KMS-11 (cell line): ENCODE data around the gene TRAPPC2L.

Experiments used
- H2AFZ ChIP-seq: fragments of 200-600 bp; sonication (generic); 2 replicates; pipeline ENCODE4 v1.6.1; 2016; ENCODE audit warnings: antibody characterized with exemption, mixed run types, low read depth
- H3K27ac ChIP-seq: fragments of 200-600 bp; sonication (generic); 2 replicates; pipeline ENCODE4 v1.6.1; 2016; ENCODE audit warnings: mild to moderate bottlenecking, mixed run types
- H3K27me3 ChIP-seq: fragments of 200-600 bp; sonication (generic); 2 replicates; pipeline ENCODE4 v1.6.1; 2017; ENCODE audit warnings: mild to moderate bottlenecking, low read depth, mixed run types, moderate library complexity; ENCODE audit not compliant: insufficient read depth
- H3K36me3 ChIP-seq: fragments of 200-600 bp; sonication (generic); 2 replicates; pipeline ENCODE4 v1.6.1; 2017; ENCODE audit warnings: mild to moderate bottlenecking, mixed run types; ENCODE audit not compliant: insufficient read depth
- H3K4me1 ChIP-seq: fragments of 200-600 bp; sonication (generic); 2 replicates; pipeline ENCODE4 v1.6.1; 2016; ENCODE audit warnings: mild to moderate bottlenecking, low read depth, mixed run types; ENCODE audit not compliant: poor library complexity, severe bottlenecking
- H3K4me2 ChIP-seq: fragments of 200-600 bp; sonication (generic); 2 replicates; pipeline ENCODE4 v1.7.0; 2016; ENCODE audit warnings: mild to moderate bottlenecking, mixed run types
- H3K4me3 ChIP-seq: fragments of 200-600 bp; sonication (generic); IDR thresholded peaks from 2 replicates; pipeline ENCODE4 v1.6.1; 2017; ENCODE audit warnings: low read depth, low read length, mixed read lengths; ENCODE audit not compliant: insufficient read depth
- H3K79me2 ChIP-seq: fragments of 200-600 bp; sonication (generic); 2 replicates; pipeline ENCODE4 v1.6.1; 2016; ENCODE audit warnings: low read depth, mixed run types; ENCODE audit not compliant: insufficient read depth
- H3K9ac ChIP-seq: fragments of 200-600 bp; sonication (generic); 2 replicates; pipeline ENCODE4 v1.6.1; 2016; ENCODE audit warnings: mild to moderate bottlenecking, mixed run types
- H4K20me1 ChIP-seq: fragments of 200-600 bp; sonication (generic); 2 replicates; pipeline ENCODE4 v1.6.1; 2016; ENCODE audit warnings: mild to moderate bottlenecking, mixed run types; ENCODE audit not compliant: insufficient read depth
- TF ChIP-seq, protein P1 (sequence below): fragments of 200-600 bp; sonication (generic); conservative IDR thresholded peaks from 2 replicates; pipeline ENCODE4 v1.6.1; 2017; ENCODE audit warnings: low read depth, mild to moderate bottlenecking, antibody characterized with exemption, low read length, moderate library complexity, mixed read lengths

Gene TRAPPC2L

DNA sequence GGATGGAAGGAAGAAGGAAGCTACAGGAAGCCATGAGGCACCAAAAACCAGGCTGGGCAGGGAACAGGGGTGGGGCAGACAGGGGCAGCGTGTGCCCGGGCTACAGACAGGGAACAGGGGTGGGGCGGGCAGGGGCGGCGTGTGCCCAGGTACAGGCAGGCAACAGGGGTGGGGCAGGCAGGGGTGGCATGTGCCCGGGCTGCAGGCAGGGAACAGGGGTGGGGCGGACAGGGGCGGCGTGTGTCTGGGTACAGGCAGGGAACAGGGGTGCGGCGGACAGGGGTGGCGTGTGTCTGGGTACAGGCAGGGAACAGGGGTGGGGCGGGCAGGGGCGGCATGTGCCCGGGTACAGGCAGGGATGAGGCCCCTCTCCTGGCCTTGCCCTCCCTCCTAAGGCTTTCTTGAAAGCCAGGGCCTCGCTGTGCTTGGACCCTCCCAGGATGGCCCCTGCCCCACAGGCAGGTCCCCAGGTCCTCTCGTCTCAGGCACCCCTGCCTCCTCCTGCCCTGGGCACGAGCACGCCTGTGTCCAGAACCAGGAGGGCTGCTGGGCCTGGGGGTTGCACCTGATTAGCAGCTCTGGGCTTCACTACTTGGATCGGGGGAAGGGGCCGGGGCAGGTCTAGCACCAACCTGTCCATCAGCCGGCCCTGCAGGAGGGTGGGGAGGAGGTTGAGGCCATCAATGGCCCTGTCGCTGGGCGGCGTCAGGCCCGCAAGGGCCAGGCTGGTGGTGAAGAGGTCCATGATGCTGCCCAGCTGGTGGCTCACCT, 30.7 kb upstream of the TRAPPC2L start:
- no peak overlapping the region for H2AFZ ChIP-seq
- no peak overlapping the region for H3K4me2 ChIP-seq
- H3K27ac ChIP-seq: no peak overlapping the region
- H3K4me3 ChIP-seq: no peak overlapping the region
- no peaks in the 10 kb centered on the region for H4K20me1 ChIP-seq
- no peak overlapping the region for H3K9ac ChIP-seq
- H3K36me3 ChIP-seq: no peaks in the 10 kb centered on the region
- no peaks in the 10 kb centered on the region for H3K4me1 ChIP-seq
- no peaks in the 10 kb centered on the region for H3K27me3 ChIP-seq
- no peaks in the 10 kb centered on the region for H3K79me2 ChIP-seq
- TF ChIP-seq, protein P1, sequence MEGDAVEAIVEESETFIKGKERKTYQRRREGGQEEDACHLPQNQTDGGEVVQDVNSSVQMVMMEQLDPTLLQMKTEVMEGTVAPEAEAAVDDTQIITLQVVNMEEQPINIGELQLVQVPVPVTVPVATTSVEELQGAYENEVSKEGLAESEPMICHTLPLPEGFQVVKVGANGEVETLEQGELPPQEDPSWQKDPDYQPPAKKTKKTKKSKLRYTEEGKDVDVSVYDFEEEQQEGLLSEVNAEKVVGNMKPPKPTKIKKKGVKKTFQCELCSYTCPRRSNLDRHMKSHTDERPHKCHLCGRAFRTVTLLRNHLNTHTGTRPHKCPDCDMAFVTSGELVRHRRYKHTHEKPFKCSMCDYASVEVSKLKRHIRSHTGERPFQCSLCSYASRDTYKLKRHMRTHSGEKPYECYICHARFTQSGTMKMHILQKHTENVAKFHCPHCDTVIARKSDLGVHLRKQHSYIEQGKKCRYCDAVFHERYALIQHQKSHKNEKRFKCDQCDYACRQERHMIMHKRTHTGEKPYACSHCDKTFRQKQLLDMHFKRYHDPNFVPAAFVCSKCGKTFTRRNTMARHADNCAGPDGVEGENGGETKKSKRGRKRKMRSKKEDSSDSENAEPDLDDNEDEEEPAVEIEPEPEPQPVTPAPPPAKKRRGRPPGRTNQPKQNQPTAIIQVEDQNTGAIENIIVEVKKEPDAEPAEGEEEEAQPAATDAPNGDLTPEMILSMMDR: no peak

DNA sequence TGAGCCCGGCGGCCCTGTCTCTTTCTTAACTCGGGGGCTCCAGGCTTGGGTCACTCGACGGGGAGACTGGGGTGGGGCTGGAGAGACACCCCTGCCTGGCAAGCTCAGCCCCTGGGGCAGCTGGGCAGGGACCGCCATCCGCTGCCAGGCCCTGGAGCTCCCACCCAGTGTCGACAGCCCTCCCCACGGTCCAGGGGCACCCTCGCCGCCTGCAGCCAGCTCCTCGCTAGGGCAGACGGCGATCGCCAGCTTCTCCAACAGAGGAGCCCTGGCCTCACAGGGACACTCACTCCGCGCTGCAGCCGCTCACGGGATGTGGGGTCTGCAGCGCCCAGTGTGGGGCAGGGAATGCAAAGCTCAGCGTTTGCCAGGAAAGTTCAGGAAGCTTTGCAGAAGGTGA, 29.2 kb upstream of the TRAPPC2L start:
- Histone ChIP-seq H3K36me3 (no peaks in the 10 kb centered on the region), H3K4me1 (no peaks in the 10 kb centered on the region), H3K4me3 (no peak overlapping the region), H3K4me2 (no peak overlapping the region), H3K27ac (no peak overlapping the region), H4K20me1 (no peaks in the 10 kb centered on the region), H2AFZ (no peak overlapping the region), H3K79me2 (no peaks in the 10 kb centered on the region), H3K9ac (no peak overlapping the region), H3K27me3 (no peaks in the 10 kb centered on the region)
- TF ChIP-seq, protein P1: no peak

DNA sequence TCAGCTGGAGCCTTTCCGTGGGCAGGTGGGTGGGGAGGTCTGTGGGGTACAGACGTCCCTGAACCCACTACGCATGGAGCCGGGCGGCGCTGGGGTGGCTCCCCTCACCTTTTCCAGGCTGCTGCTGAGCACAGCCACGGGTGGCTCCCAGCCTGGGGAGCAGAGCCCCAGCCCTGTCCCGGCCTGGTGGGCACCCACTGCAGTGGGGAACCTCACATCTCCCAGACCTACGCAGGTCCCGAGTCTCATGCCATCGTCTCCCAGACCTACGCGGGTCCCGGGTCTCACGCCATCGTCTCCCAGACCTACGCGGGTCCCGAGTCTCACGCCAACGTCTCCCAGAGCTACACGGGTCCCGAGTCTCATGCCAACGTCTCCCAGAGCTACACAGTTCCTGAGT, 28.2 kb upstream of the TRAPPC2L start:
- Histone ChIP-seq H3K36me3 (no peaks in the 10 kb centered on the region), H3K4me1 (no peaks in the 10 kb centered on the region), H3K9ac (no peak overlapping the region), H2AFZ (no peak overlapping the region), H3K27ac (no peak overlapping the region), H3K4me2 (no peak overlapping the region), H3K79me2 (no peaks in the 10 kb centered on the region), H4K20me1 (no peaks in the 10 kb centered on the region), H3K27me3 (no peaks in the 10 kb centered on the region), H3K4me3 (no peak overlapping the region)
- TF ChIP-seq, protein P1: no peak

DNA sequence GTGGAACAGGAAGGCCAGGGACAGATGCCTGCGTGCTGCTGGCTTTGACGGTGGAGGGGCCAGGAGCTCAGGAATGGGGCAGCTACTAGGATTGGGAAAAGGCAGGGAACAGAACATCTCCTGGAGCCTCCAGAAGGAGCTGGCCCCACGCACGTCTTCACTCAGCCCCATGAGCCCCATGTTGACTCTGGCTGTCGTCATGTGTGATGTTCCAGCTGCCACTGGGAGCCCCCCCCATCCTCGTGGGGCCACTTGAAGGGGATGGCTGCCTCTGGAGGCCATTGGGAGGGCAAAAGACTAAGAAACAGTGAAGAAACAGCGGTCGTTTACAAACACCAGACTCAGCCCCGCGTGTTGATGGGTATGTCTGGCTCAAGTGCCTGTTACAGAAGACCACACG, 26.7 kb upstream of the TRAPPC2L start:
- Histone ChIP-seq H3K79me2 (no peaks in the 10 kb centered on the region), H3K27me3 (no peaks in the 10 kb centered on the region), H3K4me3 (no peak overlapping the region), H3K27ac (no peak overlapping the region), H3K4me2 (no peak overlapping the region), H3K36me3 (no peaks in the 10 kb centered on the region), H4K20me1 (no peaks in the 10 kb centered on the region), H2AFZ (no peak overlapping the region), H3K9ac (no peak overlapping the region), H3K4me1 (no peaks in the 10 kb centered on the region)
- TF ChIP-seq, protein P1: no peak
